GM19193 (cell line): ENCODE results near the gene ZFP36L2.
A peak's percentile ranks its signal among the peaks of the same experiment; 100 is the strongest.

Experiments used
- POLR2A ChIP-seq: IDR thresholded peaks from 4 replicates; pipeline ENCODE4 v1.6.1; 2011; ENCODE audit not compliant: insufficient read depth, insufficient read length; ENCODE audit errors: extremely low read depth

The ZFP36L2 gene, protein sequence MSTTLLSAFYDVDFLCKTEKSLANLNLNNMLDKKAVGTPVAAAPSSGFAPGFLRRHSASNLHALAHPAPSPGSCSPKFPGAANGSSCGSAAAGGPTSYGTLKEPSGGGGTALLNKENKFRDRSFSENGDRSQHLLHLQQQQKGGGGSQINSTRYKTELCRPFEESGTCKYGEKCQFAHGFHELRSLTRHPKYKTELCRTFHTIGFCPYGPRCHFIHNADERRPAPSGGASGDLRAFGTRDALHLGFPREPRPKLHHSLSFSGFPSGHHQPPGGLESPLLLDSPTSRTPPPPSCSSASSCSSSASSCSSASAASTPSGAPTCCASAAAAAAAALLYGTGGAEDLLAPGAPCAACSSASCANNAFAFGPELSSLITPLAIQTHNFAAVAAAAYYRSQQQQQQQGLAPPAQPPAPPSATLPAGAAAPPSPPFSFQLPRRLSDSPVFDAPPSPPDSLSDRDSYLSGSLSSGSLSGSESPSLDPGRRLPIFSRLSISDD

DNA sequence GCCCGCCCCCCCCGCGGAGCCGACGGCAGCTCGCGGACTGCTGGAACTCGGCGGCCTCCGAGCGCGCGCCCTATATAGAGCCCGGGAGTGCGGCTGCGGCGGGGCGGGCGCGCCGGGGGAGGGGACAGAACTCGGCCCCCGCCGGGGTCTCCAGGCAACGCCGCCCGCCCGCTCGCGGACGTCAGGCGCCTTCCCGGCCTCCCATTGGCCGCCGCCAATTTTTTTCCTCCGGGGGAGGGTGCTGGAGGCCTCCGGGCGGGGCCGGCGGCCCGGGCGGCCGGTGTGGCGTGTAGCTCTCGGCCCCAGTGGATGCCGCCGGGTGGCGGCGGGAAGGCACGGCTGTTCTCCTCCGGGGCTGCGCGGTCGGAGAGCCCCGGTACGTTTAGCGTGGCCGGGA lies at the start of gene ZFP36L2:
Gene ZFP36L2 (minus strand): TSS at position 49 of the 397 bp plus-strand sequence. CDS start 291 bp downstream, outside the sequence.
- TF ChIP-seq POLR2A, result peak; percentile 97

- no peak for TF ChIP-seq POLR2A
Observed at GRCh38 chr2:43274721-43275120, 48.3 kb upstream of the ZFP36L2 start.

GRCh38 chr2:43274055-43274454 lies 47.6 kb upstream of the ZFP36L2 start:
- no peak for TF ChIP-seq POLR2A

- no peak for TF ChIP-seq POLR2A
Observed at GRCh38 chr2:43273529-43273928, 47.1 kb upstream of the ZFP36L2 start.

DNA sequence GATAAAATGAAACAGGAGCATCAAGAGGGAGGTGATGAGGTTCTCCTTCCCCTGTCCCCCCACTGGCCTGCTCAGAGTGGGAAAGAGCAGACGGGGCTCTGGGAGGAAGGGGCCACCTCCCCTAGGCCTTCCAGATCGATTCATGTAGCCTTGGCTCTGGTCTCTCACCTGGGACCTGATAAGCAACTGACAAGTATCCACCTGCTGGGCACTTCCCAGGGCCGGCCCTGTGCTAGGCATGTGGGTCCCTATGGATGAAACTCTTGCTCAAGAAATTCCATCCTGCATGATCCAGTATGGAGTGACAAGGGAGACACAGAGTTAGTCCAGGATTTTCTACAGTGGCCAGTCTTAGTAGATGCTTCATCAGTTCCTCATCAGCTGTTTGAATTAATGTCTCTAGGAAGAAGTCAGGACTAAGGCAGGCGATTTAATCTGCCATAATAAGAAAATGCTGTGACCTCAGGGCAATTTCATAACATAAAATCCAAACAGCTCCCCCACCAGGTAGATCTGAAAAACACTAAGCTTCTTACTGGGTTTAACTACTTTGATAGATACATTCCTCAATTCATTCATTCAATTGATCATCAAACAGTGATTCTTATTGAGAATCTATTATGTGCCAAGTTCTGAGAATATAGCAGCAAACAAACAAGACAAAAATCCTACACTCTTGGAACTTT lies 44.7 kb upstream of the ZFP36L2 start:
- no peak for TF ChIP-seq POLR2A

GRCh38 chr2:43270461-43270860 lies 44.1 kb upstream of the ZFP36L2 start:
- TF ChIP-seq POLR2A, result no peak

- no peak for TF ChIP-seq POLR2A
Observed at GRCh38 chr2:43269706-43270105, 43.3 kb upstream of the ZFP36L2 start.

DNA sequence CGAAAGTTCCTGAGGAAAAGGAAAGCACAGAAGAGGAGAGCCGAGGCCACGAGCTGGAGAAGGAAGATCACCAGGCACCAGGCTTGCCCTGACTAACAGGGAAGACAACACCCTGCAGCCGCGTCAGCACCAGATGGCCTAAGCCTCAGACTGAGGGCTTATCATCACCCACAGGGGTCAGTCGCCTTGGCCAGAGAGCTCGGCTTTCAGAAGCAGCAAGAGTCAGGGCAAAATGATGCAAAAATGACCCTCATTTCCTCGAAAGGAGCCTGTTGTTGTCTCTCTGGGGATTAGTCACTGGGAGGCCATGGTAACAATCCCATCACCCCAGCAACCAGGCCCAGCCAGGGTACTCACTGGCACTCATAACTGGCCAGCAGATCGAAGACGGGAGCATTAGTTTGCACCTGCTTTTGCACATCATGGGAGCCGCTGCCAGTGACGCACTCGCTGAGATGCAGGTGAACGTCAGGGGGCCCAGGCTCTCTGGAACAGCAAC lies 42.7 kb upstream of the ZFP36L2 start:
- no peak for TF ChIP-seq POLR2A

- TF ChIP-seq POLR2A, result no peak
Observed at GRCh38 chr2:43268066-43268953, 41.9 kb upstream of the ZFP36L2 start.

DNA sequence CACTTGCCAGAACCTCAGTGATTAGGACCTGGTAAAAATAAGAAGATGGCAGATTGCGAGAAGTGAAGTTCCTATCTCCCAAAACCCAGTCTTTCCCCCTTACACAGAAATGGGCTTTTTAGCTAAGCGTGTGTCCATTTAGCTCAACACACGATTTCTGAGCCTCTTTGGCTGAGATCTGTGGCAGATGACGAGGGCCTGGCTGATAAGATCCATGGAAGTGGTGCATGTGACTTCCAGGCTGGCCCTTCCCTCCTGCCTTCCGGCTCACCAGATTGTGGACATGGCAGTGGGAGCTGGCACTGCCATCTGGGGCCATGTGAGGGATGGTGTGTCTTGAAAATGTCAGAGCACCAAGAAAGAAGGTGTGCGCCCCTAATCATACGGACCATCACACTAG lies 41.0 kb upstream of the ZFP36L2 start:
- TF ChIP-seq POLR2A, result no peak

- TF ChIP-seq POLR2A, result no peak
Observed at GRCh38 chr2:43266711-43267111, 40.3 kb upstream of the ZFP36L2 start.

GRCh38 chr2:43265421-43265820 lies 39.0 kb upstream of the ZFP36L2 start:
- no peak for TF ChIP-seq POLR2A

DNA sequence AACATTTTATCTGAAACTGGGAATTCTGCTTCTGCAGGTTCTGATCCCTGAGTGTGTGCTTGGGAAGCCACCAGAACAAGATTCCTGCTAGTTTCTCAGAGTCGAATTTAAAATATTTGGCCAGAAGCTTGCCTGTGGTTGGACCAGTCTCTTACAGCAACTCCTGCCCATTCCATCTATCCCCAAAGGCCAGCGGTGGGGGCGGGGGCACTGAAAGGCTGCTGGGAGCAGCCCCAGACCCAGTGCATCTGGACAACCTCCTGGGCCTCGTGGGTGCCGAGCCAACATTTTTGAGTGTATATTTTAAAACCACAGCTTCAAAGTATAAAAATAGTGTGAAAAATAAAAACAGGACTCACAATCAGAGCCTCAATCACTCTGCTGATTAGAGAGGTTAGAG lies 38.6 kb upstream of the ZFP36L2 start:
- TF ChIP-seq POLR2A, result no peak

DNA sequence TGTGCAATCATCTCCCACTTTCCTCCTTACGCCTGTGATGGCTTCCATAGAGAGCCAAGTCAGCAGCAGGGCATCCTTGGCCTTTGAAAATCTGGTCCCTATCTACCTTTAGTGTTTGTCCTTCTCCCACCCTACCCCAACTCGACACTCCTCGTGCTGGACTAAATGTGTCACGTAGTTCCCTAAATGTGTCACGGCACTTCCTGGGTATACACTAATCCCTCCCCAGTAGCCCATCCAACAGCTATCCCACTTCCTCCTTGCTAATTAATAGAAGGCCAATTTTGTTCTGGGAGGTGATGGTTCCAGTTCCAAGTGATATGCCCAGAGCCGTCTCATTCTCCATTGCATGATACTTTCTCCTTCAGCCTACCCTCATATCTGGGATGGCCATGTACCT lies 36.5 kb upstream of the ZFP36L2 start:
- TF ChIP-seq POLR2A, result no peak

DNA sequence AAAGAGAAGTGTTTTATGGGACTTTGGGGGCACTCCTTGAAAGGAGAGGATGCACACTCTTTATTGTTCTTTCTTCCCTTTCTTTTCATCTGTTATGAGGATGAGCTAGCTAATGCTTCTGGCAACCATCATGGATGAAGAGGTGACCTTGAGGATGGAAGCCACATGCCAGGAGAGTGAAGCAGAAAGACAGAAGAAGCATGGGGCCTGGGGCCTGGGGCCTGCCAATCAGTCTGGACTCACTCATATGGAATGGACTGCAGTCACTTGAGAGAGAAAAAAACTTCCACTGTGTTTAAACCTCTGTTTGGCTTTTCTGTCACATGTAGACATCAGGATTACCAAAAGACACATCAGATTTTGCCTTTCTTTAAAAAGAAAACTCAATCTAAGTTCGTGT lies 35.8 kb upstream of the ZFP36L2 start:
- TF ChIP-seq POLR2A, result no peak
